A673 (cell line): Measurements from ENCODE around the gene AGTR1. TPM values are rescaled to one million over a fixed set of nuclear protein-coding genes. Genes with fewer than 3 reads are reported as not detected.

Experiments used
- Bru-seq: library from RNA; stranded (reverse); fragments of 400-500 nt; gene quantifications from one replicate; lab custom pipeline; 2021; lab: Mats Ljungman, UMichigan
- BruChase-seq, 2 experiments: library from RNA; stranded (reverse); fragments of 400-500 nt; gene quantifications; one replicate each; lab custom pipeline; 2021; lab: Mats Ljungman, UMichigan
- BruUV-seq: library from RNA; stranded (reverse); fragments of 400-500 nt; replicated peaks from 2 replicates; lab custom pipeline; 2021; lab: Mats Ljungman, UMichigan
- CTCF ChIA-PET: fragments of 300-600 bp; sonication (Branson Sonifier 250); formaldehyde crosslinking; loops from one replicate; lab custom pipeline; 2022; ENCODE audit warnings: antibody characterized with exemption; lab: Charles Lee
- POLR2A ChIA-PET: fragments of 300-600 bp; sonication (Branson Sonifier 250); formaldehyde crosslinking; loops from one replicate; lab custom pipeline; 2022; ENCODE audit warnings: antibody characterized with exemption; ENCODE audit not compliant: low non-redundant PET; lab: Charles Lee
- DNase-seq: peaks from one replicate; pipeline ENCODE4 v3.0.0-alpha.2; 2015; ENCODE audit warnings: low spot score
- H3K27ac ChIP-seq: fragments of 200-600 bp; sonication (generic); 2 replicates; pipeline ENCODE4 v1.5.1; 2016; ENCODE audit warnings: mixed run types, low read depth, mild to moderate bottlenecking, mixed read lengths, antibody characterized with exemption, low read length; ENCODE audit not compliant: poor library complexity, severe bottlenecking
- H3K27me3 ChIP-seq: fragments of 200-600 bp; sonication (generic); replicated peaks from 2 replicates; pipeline ENCODE4 v1.6.1; 2017; ENCODE audit warnings: mixed run types, low read depth, mild to moderate bottlenecking, mixed read lengths, antibody characterized with exemption, low read length; ENCODE audit not compliant: insufficient read depth, poor library complexity
- H3K36me3 ChIP-seq: fragments of 200-600 bp; sonication (generic); 2 replicates; pipeline ENCODE4 v1.6.1; 2016; ENCODE audit warnings: mixed run types, mild to moderate bottlenecking, mixed read lengths, antibody characterized with exemption, low read length; ENCODE audit not compliant: insufficient read depth, poor library complexity, severe bottlenecking
- H3K4me1 ChIP-seq: fragments of 200-600 bp; sonication (generic); 2 replicates; pipeline ENCODE4 v1.6.1; 2017; ENCODE audit warnings: mixed run types, mild to moderate bottlenecking, mixed read lengths, antibody characterized with exemption, low read length; ENCODE audit not compliant: insufficient read depth, poor library complexity, severe bottlenecking
- H3K4me3 ChIP-seq: fragments of 200-600 bp; sonication (generic); 2 replicates; pipeline ENCODE4 v1.5.1; 2016; ENCODE audit warnings: low read depth, mixed run types, mild to moderate bottlenecking, mixed read lengths, low read length; ENCODE audit not compliant: poor library complexity, severe bottlenecking
- H3K9me3 ChIP-seq: fragments of 200-600 bp; sonication (generic); 2 replicates; pipeline ENCODE4 v1.6.1; 2016; ENCODE audit warnings: mixed run types, low read depth, mild to moderate bottlenecking, mixed read lengths, antibody characterized with exemption, low read length; ENCODE audit not compliant: poor library complexity, severe bottlenecking
- EZH2 ChIP-seq: fragments of 200-600 bp; sonication (generic); IDR thresholded peaks from 2 replicates; pipeline ENCODE4 v1.6.1; 2017; ENCODE audit warnings: borderline replicate concordance, low read depth, mild to moderate bottlenecking, mixed read lengths, antibody characterized with exemption, low read length; ENCODE audit not compliant: poor library complexity, severe bottlenecking
- intact Hi-C: fragments of 100-400 bp; cut with micrococcal nuclease; formaldehyde crosslinking; loops from one replicate; pipeline ENCODE4 v1.10.0; 2022; ENCODE audit not compliant: unreplicated experiment
- long read RNA-seq: library from polyadenylated mRNA; stranded (forward); transcript quantifications from one replicate; pipeline ENCODE4 v2.0.0, GENCODE V29; 2022
- total RNA-seq: library from RNA; stranded (reverse); gene quantifications from 2 replicates; pipeline ENCODE4 v1.2.3, GENCODE V29; 2021
- TF ChIP-seq, protein P1 (sequence below): fragments of 300-800, 200-600 bp; sonication (generic); conservative IDR thresholded peaks from 2 replicates; pipeline ENCODE4 v1.5.1; 2017; ENCODE audit warnings: low read depth, mild to moderate bottlenecking, antibody characterized with exemption, low read length, moderate library complexity, mixed read lengths

The AGTR1 gene
- total RNA-seq (not detected in 2 replicates), Bru-seq, nascent RNA (percentile 6 among the genes with signal in this experiment), BruChase-seq, experiment 1, labeled RNA remaining after a 2-hour chase (not detected), BruChase-seq, experiment 2, labeled RNA remaining after a 6-hour chase (not detected)
- long read RNA-seq = 0 reads

DNA sequence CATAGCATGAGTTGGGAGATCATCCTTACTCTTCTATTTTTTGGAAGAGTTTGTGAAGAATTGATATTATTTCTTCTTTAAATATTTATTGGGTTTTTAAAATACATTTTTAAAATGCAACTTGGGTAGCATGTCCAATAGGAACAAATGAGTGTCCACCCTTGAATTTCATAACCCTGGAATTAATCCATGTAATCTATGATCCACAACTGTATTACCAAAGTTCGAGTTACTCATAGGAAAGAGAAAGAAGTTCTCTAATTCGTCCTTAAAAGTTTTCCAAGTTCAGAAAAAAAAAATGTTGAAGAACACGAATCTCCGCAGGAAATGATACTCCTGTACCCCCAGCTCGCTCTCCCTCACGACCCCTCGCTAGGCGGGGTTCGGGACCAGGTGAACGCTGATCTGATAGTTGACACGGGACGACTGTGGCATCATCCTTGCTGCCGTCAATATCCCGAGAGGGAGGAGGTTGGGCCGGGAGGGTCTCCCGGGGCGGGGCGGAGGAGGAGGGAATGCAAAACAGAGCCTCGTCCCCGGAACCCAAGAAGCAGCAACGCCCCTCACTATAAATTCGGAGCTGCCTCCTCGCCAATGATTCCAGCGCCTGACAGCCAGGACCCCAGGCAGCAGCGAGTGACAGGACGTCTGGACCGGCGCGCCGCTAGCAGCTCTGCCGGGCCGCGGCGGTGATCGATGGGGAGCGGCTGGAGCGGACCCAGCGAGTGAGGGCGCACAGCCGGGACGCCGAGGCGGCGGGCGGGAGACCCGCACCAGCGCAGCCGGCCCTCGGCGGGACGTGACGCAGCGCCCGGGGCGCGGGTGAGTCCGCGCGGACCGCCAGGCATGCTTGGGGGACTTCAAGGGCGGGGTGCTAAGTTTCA, at the start of gene AGTR1:
Gene AGTR1, plus strand, starts transcription at position 598 of the 884 bp plus-strand sequence. CDS start 43,133 bp downstream, outside the sequence.
- Histone ChIP-seq H3K9me3 (no peaks in the 10 kb centered on the region), H3K4me3 (peak within 1 kb of the TSS; percentile 30), H3K27me3 (peaks cover 79% of the 10 kb centered on the region), H3K27ac (no peak within 1 kb of the TSS), H3K36me3 (no peaks in the 10 kb centered on the region), H3K4me1 (no peaks in the 10 kb centered on the region)
- no TSS peak for BruUV-seq
- CTCF ChIA-PET = no interaction called here
- intact Hi-C loops = no loop called here
- peak; percentile 29 for DNase-seq
- TF ChIP-seq, protein P1, sequence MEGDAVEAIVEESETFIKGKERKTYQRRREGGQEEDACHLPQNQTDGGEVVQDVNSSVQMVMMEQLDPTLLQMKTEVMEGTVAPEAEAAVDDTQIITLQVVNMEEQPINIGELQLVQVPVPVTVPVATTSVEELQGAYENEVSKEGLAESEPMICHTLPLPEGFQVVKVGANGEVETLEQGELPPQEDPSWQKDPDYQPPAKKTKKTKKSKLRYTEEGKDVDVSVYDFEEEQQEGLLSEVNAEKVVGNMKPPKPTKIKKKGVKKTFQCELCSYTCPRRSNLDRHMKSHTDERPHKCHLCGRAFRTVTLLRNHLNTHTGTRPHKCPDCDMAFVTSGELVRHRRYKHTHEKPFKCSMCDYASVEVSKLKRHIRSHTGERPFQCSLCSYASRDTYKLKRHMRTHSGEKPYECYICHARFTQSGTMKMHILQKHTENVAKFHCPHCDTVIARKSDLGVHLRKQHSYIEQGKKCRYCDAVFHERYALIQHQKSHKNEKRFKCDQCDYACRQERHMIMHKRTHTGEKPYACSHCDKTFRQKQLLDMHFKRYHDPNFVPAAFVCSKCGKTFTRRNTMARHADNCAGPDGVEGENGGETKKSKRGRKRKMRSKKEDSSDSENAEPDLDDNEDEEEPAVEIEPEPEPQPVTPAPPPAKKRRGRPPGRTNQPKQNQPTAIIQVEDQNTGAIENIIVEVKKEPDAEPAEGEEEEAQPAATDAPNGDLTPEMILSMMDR = no peak
- TF ChIP-seq EZH2 = peak; percentile 28
- POLR2A ChIA-PET = no interaction called here

DNA sequence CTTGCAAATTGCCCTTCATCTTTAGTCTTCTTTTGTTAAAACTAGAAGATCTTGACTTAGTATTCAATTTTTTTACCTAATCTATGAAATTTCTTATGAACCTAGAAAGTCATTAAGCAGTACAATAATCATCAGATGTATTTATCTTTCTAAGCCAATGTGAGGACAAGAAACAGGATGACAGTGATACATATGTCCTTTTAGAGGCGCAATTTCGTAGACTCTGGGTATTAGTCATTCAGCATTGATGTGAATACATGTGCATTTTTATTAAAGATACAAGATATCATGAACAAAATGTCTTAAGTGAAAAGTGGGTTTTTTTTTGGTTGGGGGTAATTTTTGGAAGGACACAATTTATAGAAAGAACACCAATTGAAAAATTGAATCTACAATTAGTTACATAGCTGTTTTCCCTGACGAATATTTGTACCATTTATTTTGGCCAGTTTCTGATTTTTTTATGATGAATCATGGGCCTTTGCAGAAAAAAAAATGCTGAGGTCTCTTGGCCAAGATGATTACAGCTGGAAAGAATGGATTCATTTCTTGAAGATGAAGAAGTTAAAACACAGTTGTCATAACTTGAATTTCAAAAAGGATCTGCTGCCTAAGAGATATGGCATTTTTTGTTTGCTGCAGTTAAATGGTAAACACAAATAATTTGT, 48.9 kb upstream of the AGTR1 start:
- no peak overlapping the region for H3K4me3 ChIP-seq
- TF ChIP-seq, protein P1 = no peak
- no peak for TF ChIP-seq EZH2
- ChIA-PET CTCF (no interaction called here), POLR2A (no interaction called here)
- no peak for DNase-seq
- no peaks in the 10 kb centered on the region for H3K4me1 ChIP-seq
- H3K9me3 ChIP-seq = no peaks in the 10 kb centered on the region
- no peak overlapping the region for H3K27ac ChIP-seq
- no TSS peak for BruUV-seq
- intact Hi-C loops = no loop called here
- H3K36me3 ChIP-seq = no peaks in the 10 kb centered on the region
- H3K27me3 ChIP-seq = no peaks in the 10 kb centered on the region

DNA sequence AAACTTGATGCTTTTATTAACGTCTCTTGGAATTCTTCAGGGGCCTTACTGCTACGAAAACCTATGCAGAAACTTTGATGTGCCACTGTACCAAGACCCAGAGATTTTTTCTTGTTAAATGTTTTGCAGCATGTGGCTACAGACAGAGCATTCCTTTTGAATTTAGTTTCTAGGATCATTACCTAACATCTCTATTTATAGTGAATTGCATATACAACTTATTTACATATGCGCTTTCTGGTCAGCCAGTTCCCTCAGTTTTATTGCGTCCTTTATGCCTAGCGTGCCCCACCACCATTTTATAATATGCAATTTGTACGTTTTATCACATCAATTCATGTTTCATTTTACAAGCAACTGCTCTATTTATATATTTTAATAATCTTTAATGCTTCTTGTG, 46.2 kb upstream of the AGTR1 start:
- Histone ChIP-seq H3K4me1 (no peaks in the 10 kb centered on the region), H3K4me3 (no peak overlapping the region), H3K36me3 (no peaks in the 10 kb centered on the region), H3K27me3 (no peaks in the 10 kb centered on the region), H3K27ac (no peak overlapping the region), H3K9me3 (no peaks in the 10 kb centered on the region)
- BruUV-seq = no TSS peak
- ChIA-PET CTCF (no interaction called here), POLR2A (no interaction called here)
- no peak for DNase-seq
- intact Hi-C loops = no loop called here
- TF ChIP-seq EZH2 = no peak
- TF ChIP-seq, protein P1 = no peak
